ENCODE measurements around the gene OR10G8.

DNA sequence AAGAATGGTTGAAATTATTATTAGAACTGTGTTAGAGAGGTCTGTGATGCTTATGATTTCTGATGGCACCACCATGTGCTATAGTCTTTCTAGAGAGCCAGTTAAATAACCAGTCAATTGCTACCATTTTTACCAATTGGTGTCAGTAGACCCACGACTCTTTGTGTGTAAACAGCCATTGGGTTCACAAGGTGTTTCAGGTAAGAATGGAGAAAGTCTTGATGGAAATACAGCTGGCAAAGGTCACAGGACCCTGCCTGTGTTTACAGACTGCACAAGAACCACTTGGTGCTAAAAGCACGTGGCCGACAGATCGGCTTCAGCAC lies 45.0 kb downstream of the OR10G8 start:
- TF ChIP-seq ZFP3 (CRISPR knock-in tag; IDR thresholded peaks at IDR 0.05) (no peak), TSHZ2 (CRISPR knock-in tag; IDR thresholded peaks at IDR 0.05) (no peak), TCF4 (CRISPR knock-in tag; IDR thresholded peaks at IDR 0.05; ENCODE audit: borderline replicate concordance) (no peak), PPARA (CRISPR knock-in tag; IDR thresholded peaks at IDR 0.05; ENCODE audit: borderline replicate concordance) (no peak), ZNF8 (CRISPR knock-in tag; IDR thresholded peaks at IDR 0.05) (no peak), PATZ1 (CRISPR knock-in tag; IDR thresholded peaks at IDR 0.05; ENCODE audit: borderline replicate concordance) (no peak), BACH2 (CRISPR knock-in tag; IDR thresholded peaks at IDR 0.05; ENCODE audit: borderline replicate concordance) (no peak), OSR1 (CRISPR knock-in tag; IDR thresholded peaks at IDR 0.05) (no peak), RARB (CRISPR knock-in tag; IDR thresholded peaks at IDR 0.05) (no peak)
- TF ChIP-seq, protein P1, sequence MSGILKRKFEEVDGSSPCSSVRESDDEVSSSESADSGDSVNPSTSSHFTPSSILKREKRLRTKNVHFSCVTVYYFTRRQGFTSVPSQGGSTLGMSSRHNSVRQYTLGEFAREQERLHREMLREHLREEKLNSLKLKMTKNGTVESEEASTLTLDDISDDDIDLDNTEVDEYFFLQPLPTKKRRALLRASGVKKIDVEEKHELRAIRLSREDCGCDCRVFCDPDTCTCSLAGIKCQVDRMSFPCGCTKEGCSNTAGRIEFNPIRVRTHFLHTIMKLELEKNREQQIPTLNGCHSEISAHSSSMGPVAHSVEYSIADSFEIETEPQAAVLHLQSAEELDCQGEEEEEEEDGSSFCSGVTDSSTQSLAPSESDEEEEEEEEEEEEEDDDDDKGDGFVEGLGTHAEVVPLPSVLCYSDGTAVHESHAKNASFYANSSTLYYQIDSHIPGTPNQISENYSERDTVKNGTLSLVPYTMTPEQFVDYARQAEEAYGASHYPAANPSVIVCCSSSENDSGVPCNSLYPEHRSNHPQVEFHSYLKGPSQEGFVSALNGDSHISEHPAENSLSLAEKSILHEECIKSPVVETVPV (CRISPR knock-in tag; IDR thresholded peaks at IDR 0.05), result no peak

Data from SK-N-SH treated with all-trans-retinoic acid at 6 μM for 48 hours (cell line).